ENCODE data around the gene LGALS12. TPM values are rescaled to one million over a fixed set of nuclear protein-coding genes. Genes with fewer than 3 reads are reported as not detected.

LGALS12 gene
- total RNA-seq, 1 donor from 2014 or later, result not detected

DNA sequence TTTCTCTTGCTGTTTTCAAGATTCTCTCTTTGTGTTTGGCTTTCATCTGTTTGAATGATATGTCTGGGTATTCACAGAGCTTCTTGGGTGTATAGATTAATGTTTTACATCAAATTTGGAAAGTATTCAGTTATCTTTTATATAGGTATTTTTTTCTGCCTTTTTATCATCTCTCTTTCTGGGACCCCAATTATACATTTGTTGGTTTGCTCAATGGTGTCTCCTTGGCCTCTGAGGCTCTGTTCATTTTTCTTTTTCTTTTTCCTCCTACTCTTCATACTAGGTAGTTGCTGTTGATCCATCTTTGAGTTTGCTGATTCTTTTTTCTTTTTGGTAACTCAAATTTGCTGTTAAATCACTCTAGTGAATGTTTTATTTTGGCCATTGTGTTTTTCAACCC lies 29.3 kb upstream of the LGALS12 start:
- no peak overlapping the region for H3K4me3 ChIP-seq (ENCODE audit: low read depth, low read length)
- H3K27me3 ChIP-seq (ENCODE audit: control insufficient read depth, insufficient read depth, low read length), result no peaks in the 10 kb centered on the region
- H3K36me3 ChIP-seq (ENCODE audit: control insufficient read depth, insufficient read depth, low read length), result no peaks in the 10 kb centered on the region
- DNase-seq (ENCODE audit: low read depth) (no peak), FAIRE-seq (no peak)
- TF ChIP-seq, protein P1, sequence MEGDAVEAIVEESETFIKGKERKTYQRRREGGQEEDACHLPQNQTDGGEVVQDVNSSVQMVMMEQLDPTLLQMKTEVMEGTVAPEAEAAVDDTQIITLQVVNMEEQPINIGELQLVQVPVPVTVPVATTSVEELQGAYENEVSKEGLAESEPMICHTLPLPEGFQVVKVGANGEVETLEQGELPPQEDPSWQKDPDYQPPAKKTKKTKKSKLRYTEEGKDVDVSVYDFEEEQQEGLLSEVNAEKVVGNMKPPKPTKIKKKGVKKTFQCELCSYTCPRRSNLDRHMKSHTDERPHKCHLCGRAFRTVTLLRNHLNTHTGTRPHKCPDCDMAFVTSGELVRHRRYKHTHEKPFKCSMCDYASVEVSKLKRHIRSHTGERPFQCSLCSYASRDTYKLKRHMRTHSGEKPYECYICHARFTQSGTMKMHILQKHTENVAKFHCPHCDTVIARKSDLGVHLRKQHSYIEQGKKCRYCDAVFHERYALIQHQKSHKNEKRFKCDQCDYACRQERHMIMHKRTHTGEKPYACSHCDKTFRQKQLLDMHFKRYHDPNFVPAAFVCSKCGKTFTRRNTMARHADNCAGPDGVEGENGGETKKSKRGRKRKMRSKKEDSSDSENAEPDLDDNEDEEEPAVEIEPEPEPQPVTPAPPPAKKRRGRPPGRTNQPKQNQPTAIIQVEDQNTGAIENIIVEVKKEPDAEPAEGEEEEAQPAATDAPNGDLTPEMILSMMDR (IDR thresholded peaks at IDR 0.05; ENCODE audit: insufficient read depth, low read length, severe bottlenecking), result no peak

DNA sequence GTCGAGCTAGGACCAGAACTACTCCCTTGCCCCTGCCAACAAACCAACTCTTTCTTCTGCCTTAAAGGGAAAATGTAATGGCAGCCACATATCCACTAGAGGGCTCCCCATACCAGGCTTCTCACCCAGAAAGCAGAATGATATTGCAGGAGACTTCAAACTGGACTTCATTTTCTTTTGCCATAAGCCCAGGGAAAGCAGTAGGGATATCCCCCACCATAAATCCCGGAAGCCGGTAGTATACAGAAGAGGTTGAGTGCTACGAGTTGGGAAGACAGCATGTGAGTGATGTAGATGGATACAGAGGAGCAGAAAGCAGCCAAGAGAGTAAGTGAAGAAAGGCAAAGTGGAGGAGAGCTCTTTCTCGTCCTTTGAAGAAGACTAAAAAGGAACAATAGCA lies 27.0 kb upstream of the LGALS12 start:
- Histone ChIP-seq H3K4me3 (ENCODE audit: low read depth, low read length) (no peak overlapping the region), H3K36me3 (ENCODE audit: control insufficient read depth, insufficient read depth, low read length) (no peaks in the 10 kb centered on the region), H3K27me3 (ENCODE audit: control insufficient read depth, insufficient read depth, low read length) (no peaks in the 10 kb centered on the region)
- no peak for FAIRE-seq
- DNase-seq (ENCODE audit: low read depth), result peak; percentile 57
- TF ChIP-seq, protein P1 (IDR thresholded peaks at IDR 0.05; ENCODE audit: insufficient read depth, low read length, severe bottlenecking), result peak; percentile 88

DNA sequence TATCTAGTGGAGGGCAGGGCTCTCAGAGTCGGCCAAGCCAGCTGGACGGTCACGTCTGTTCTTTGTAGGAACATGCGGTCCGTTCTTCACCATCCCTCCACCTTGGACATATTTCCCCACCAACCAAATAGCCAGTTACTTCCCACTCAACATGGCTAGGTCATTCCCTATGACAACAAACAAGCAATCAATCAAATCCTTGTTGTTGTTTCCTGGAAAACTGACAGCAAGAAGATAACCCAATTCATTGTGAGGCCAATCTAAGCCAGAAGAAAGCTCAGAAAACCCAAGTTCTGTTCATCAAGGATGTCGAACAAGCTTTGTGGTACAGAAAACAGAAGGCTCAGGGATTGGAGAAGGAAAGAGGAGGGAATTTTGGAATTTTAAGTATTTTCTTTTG lies 25.8 kb upstream of the LGALS12 start:
- TF ChIP-seq, protein P1 (IDR thresholded peaks at IDR 0.05; ENCODE audit: insufficient read depth, low read length, severe bottlenecking), result no peak
- no peak for DNase-seq (ENCODE audit: low read depth)
- Histone ChIP-seq H3K4me3 (ENCODE audit: low read depth, low read length) (no peak overlapping the region), H3K27me3 (ENCODE audit: control insufficient read depth, insufficient read depth, low read length) (no peaks in the 10 kb centered on the region), H3K36me3 (ENCODE audit: control insufficient read depth, insufficient read depth, low read length) (no peaks in the 10 kb centered on the region)
- peak; percentile 70 for FAIRE-seq

- peaks cover 9% of the 10 kb centered on the region for H3K27me3 ChIP-seq (ENCODE audit: control insufficient read depth, insufficient read depth, low read length)
- H3K4me3 ChIP-seq (ENCODE audit: low read depth, low read length), result no peak overlapping the region
- FAIRE-seq (no peak), DNase-seq (ENCODE audit: low read depth) (no peak)
- no peaks in the 10 kb centered on the region for H3K36me3 ChIP-seq (ENCODE audit: control insufficient read depth, insufficient read depth, low read length)
- TF ChIP-seq, protein P1 (IDR thresholded peaks at IDR 0.05; ENCODE audit: insufficient read depth, low read length, severe bottlenecking), result no peak
Measured at GRCh38 chr11:63485777-63486176, 20.1 kb upstream of the LGALS12 start.

DNA sequence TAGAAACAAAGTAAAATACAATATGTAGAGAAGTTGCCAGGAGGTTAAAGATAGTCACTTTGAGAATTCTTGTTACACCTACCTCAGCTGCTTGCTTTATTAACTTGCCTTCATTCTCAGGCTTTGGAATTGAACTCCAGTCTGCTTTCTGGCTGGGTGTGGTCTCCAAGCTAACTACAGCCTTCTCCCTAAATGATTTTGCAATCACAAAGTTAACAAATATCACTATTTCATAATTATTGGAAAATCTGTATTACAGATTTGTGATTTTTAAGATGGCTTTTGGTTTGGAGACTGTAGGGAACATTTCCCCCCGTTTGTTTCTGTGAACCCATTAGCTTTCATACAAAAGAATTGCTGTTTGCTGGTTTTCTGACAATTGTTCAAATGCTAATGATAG lies 17.1 kb upstream of the LGALS12 start:
- Histone ChIP-seq H3K27me3 (ENCODE audit: control insufficient read depth, insufficient read depth, low read length) (peaks cover 19% of the 10 kb centered on the region), H3K36me3 (ENCODE audit: control insufficient read depth, insufficient read depth, low read length) (no peaks in the 10 kb centered on the region), H3K4me3 (ENCODE audit: low read depth, low read length) (no peak overlapping the region)
- DNase-seq (ENCODE audit: low read depth) (no peak), FAIRE-seq (no peak)
- TF ChIP-seq, protein P1 (IDR thresholded peaks at IDR 0.05; ENCODE audit: insufficient read depth, low read length, severe bottlenecking), result no peak

GRCh38 chr11:63489879-63490278 lies 16.0 kb upstream of the LGALS12 start:
- DNase-seq (ENCODE audit: low read depth), result no peak
- no peak for FAIRE-seq
- Histone ChIP-seq H3K4me3 (ENCODE audit: low read depth, low read length) (no peak overlapping the region), H3K36me3 (ENCODE audit: control insufficient read depth, insufficient read depth, low read length) (no peaks in the 10 kb centered on the region), H3K27me3 (ENCODE audit: control insufficient read depth, insufficient read depth, low read length) (peaks cover 19% of the 10 kb centered on the region)
- TF ChIP-seq, protein P1 (IDR thresholded peaks at IDR 0.05; ENCODE audit: insufficient read depth, low read length, severe bottlenecking), result no peak
